ENCODE measurements around the gene SLC17A4.
"Not testable (repeated sequence)": the region's sequence is repeated elsewhere in the genome, so short reads cannot be mapped to it uniquely, and the experiment has no call there.

Gene SLC17A4, protein sequence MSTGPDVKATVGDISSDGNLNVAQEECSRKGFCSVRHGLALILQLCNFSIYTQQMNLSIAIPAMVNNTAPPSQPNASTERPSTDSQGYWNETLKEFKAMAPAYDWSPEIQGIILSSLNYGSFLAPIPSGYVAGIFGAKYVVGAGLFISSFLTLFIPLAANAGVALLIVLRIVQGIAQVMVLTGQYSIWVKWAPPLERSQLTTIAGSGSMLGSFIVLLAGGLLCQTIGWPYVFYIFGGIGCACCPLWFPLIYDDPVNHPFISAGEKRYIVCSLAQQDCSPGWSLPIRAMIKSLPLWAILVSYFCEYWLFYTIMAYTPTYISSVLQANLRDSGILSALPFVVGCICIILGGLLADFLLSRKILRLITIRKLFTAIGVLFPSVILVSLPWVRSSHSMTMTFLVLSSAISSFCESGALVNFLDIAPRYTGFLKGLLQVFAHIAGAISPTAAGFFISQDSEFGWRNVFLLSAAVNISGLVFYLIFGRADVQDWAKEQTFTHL

DNA sequence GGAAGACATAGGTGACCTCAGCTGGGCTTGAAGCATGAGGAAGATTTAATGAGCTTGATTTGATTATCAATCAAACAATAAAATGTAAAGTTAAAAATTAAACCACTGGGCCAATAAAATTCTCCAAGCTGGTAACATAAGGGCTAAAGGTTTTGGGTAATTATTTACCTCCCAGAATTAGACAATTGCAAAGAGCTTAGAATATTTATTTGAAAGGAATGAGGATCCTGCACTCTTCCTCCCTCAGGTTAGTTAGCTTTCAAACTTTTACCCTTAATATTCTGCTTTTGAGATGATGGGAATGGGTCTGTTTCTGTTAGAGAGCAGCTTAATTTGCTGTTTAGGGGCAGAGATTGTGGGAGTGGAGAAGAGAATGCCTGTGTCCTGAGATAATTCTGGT is at the start of gene SLC17A4:
SLC17A4 (plus strand) TSS at position 208 of the 400 bp plus-strand sequence. CDS start 7,221 bp downstream, outside the sequence.
- no peak for DNase-seq

DNA sequence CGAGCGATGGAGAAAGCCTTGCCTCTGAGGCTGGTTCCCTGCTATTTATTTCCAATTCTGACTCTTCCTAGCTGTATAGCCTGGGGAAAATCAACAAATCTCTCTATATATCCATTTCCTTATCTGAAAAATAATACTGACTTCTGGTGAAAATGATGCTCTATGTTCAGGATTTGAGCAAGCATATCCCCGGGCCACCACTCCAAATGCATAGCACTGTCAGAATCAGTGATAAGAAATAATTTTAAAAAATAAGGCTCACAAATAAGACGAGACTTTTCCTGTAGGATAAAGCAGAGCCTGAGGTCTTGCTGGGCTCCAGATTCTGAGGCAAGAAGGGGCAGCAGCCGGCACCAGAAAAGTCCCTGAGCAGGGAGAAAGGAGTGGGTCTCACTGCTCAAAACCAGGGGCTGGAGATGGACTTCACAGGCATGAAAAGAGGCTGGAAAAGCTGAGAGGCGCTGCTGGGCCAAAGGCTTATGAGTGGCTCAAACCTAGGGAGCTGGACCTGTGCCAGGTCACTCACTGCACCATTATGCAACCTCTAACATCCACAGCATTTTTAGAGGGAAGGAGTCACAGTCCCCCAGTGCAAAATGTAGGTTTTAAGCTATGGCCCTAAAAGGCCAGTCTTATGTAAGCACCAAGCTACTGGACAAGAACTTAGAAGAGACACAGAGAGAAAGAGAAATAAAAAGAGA is 48.1 kb upstream of the SLC17A4 start:
- peak; percentile 46 for DNase-seq

DNA sequence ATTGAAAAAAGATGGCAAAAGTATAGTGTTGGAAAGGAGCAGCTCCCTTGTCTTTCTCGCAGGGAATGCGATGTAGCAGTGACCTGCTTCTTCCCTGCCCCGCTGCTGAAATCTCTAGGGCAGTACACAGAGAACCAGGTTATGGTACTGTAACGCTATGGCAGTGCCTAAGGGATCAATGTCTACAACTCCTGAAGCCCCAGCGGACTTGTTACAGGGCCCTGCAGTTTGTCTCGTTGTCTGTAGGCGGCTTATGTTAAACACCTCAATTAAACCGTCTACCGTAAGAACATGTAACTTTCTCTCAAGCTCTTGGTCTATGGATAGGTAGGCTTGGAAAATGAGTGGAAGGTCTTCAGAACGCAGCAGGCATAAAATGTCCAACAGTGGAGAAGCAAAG is 44.8 kb upstream of the SLC17A4 start:
- DNase-seq: no peak

DNA sequence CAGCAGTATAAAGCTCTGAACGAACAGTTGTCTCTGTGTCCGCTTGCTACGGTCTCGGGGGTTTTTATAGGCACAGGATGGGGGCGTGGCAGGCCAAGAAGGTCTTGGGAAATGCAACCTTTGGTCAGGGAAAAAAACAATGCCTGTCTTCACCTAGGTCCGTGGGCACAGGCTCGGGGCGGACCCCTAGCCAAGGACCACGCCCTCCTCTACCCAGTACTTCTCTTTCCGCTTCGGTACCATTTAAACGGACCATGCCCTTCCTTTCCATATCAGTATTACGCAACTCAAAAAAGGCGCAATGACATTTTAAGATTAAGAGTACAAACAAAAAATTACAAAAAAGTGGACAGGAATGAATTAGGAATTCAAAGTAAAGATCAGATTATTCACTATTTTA is 44.3 kb upstream of the SLC17A4 start:
- DNase-seq: no peak

DNA sequence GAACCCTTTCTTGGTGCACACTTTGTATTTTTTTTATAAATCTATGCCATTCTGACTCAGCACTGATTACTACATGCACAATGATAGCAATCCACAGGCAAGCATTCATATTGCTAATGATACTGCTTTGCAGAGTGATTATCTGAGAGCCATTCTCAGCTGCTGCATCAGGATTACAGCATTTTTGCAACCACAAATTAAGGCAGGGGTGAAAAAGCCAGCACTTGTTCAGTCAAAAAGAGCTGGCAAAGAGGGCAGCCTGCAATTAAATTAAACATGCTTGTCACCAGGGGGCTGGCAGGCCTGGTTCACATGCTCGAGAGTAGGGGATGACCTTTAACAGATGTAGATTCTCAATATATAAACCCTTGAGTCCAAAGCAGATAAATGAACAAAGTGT is 40.7 kb upstream of the SLC17A4 start:
- DNase-seq: peak; percentile 47

DNA sequence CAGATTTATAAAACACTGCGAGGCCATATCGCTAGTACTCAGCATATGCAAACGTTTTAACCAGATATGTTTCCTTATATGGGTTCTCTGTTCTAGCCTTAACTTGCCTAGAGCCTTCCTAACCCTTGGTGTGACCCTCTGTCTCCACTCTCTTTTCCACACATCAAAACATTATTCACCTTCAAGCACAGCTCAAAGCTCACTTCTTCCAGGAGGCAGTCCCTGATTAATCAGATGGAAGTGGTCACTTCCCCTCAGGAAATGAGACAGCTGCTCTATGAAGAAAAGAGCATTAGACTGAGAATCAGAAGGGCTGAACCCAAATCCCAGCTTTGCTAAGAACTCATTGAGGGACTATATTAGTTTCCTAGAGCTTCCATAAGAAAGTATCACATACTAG is 39.8 kb upstream of the SLC17A4 start:
- no peak for DNase-seq

DNA sequence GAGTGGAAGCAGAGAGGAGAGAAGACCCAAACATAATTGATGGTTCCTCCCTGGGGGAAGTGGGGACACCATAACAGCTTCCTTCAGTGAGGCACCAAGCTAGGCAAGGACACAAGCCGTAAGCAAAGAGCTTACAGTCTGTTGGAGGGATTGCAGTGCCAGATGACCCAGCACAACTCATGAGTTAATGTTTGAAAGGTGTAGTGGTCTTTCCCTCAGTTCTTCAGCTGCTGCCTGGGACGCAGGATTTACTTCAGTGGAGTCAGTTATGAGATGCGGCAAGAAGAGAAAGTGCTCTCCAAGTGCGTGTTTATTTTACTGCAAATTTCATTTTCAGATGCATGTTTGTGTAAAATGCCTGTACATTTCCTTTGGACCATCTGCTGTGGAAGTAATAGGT is 38.7 kb upstream of the SLC17A4 start:
- no peak for DNase-seq

DNA sequence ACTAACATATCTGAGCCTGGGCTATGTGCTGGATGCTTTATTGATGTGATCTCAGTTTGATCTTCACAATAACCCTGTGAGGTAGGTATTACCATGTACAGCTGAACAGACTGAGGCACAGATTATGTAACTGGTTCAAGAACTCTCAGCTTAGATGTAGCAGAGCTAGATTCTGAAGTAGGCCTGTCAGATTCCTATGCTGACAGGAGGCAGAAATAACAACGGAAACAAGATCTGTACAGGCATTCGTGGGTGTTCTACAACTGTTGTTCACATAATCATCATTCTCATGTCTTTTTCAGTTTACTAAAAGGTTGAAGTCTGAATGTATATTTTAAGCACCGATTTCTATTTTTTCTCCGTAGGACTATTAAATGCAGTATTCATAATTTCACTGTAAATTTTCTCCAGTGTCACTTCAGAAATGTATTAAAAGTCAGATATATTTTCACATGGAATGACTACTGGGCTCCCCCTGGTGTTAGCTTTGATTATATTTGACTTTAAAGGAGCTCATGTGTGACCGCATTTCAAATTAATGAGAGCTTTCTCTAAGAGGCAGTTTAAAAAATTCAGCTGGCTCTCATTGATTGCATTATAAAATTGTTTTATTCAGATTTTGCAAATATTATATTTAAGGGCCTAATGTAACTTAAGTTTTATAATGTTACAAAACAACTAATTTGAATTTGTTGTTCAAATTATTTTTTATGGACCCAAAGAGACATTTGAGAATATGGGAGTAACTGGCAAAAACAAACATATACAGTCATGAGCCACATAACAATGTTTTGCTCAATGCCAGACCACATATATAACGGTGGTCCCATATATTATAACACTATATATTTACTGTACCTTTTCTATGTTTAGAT is 36.4 kb upstream of the SLC17A4 start:
- DNase-seq: peak; percentile 32

DNA sequence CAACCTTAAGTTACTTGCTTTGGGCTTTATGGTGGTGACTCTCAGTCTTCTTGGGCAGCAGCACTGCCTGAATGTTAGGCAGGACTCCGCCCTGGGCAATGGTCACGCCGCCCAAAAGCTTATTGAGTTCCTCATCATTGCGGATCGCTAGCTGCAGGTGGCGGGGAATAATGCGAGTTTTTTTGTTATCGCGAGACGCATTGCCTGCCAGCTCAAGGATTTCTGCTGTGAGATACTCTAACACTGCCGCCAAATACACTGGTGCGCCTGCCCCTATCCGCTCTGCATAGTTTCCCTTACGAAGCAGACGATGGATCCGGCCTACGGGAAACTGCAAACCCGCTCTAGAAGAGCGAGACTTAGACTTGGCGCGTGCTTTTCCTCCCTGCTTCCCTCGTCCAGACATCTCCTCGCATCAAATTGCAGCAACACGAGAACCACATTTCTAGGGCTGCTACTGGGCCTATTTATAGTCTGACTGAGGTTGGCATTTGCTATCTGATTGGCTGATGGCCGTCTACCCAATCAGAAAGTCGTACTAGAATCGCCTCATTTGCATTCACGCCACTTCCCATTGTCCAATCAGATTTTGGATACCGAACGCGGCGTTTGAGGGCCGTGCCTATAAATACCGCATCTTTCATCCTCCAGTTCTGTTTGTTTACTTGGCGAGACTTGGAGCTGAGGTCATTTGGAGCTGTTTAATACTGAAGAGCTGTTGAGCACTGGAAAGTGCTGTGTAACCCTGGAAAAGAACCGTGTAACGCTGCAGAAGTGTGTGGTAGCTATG is 28.2 kb upstream of the SLC17A4 start:
- DNase-seq: no peak

DNA sequence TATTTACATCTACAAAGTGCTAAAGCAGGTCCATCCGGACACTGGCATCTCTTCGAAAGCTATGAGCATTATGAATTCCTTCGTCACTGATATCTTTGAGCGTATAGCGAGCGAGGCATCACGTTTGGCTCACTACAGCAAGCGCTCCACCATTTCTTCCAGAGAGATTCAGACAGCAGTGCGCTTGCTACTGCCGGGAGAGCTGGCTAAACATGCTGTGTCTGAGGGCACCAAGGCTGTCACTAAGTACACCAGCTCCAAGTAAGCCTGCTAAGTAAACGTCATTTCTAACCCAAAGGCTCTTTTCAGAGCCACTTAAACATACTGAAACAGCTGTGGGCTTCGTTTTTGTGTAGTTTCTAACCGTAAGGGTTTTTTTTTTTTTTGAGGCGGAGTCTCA is 27.5 kb upstream of the SLC17A4 start:
- DNase-seq: no peak

DNA sequence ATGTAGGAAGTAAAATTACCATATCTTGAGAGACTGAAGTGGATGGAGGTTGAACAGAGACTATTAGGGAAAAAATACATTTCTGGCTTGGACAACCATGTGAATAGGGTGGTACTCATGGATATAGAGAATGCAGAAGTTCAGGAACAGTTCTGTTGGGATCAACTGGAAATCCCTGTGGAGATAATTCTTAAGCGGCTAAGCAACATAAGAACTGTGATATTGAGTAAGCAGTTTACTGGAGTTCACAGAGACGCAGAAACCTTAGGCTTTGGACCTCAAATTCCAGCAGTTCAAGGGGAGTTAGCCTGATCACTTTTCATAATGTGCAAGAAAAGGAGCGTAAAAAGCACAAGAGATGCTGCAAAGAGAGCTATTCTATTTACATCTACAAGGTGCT is 23.6 kb upstream of the SLC17A4 start:
- DNase-seq: no peak

DNA sequence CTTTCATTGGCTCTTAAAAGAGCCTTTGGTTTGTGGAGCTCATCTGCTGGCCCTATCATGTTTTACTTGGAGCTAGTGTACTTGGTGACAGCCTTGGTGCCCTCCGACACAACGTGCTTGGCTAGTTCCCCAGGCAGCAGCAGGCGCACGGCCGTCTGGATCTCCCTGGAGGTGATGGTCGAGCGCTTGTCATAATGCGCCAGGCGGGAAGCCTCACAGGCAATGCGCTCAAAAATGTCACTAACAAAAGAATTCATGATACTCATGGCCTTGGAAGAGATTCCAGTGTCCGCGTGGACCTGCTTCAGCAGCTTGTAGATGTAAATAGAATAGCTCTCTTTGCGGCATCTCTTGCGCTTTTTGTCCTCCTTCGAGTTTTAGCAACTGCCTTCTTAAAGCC is 22.8 kb upstream of the SLC17A4 start:
- no peak for DNase-seq

DNA sequence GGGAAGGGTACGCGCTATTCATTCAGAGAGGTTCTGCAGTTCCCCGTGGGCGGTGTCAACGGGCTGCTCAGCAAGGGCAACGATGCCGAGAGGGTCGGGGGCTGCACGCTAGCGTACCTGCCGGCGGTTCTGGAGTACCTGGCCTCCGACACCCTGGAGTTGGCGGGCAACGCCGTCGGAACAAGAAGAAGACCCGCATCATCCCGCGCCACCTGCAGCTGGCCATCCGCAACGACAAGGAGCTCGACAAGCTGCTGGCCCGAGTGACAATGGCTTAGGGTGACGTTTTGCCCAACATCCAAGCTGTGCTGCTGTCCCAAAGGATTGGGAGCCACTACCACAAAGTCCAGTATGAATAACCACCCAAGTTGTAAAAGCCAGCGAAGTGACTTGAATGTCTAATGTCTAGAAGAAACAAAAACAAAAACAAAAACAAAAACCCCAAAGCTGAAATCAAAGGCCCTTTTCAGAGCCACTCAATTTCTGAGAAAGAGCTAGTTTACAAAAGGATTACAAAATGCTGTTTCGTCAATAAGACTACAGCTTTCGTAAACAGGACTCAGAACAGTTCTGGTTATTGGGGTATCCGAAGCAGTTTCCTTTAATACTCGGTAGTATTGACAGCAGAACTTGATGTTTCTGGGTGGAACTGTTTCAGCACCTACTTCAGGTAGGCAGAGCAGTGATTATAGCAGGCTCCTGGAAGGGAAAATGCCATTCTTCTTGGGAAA is 21.9 kb upstream of the SLC17A4 start:
- DNase-seq: no peak

DNA sequence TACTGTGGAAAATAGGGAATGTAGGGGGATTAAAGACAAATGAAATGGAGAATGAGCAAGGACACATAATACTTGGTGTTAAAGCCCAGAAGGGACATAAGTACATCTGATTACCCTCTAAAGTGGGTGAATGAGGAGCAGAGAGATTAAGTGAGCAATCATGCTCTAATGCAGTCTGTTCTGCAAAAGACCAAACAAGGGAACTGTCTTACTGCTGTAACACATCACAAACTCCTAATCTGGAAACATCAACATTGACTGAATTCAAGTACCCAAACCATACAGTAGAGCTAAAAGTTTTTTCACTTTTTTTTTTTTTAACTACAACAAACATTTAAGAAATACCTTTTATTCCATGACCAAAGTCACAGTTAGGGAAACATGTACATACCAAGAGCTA is 19.3 kb upstream of the SLC17A4 start:
- DNase-seq: no peak

DNA sequence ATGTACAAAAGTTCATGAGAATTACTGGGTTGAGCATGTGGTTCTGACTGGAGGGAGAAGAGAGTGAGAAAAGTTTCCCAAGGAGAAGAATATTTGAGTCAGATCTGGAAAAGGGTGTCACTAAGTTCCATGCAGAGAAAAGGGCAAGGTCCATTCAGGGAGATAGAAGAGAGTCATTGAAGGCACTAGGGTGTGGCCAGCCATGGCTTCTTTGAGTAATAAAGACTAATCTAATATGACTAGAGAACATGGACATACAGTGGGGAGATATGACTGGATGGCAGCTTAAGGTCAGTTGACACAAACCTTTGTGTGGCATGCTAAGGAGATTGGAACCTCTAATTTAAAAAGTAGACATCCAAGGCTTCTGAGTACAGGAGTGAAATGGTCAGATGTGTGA is 10.7 kb upstream of the SLC17A4 start:
- no peak for DNase-seq

DNA sequence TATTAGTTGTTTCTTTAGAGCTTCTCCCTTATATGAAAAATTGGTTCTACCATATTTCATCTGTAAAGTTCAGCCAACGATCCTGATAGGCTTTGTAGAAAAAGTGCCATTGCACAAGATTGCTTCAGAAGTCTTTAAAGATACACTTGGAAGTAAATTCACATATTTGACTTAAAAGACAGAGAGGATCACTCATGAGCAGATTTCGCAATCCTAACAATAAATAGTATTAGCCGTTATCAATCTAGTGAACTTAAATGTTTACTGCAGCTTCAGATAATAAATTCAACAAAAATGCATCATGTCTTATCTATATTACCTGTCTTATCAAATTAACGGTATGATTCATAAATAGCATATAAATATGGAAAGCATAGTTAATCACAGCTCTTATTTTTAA is 8.7 kb upstream of the SLC17A4 start:
- DNase-seq: no peak

DNA sequence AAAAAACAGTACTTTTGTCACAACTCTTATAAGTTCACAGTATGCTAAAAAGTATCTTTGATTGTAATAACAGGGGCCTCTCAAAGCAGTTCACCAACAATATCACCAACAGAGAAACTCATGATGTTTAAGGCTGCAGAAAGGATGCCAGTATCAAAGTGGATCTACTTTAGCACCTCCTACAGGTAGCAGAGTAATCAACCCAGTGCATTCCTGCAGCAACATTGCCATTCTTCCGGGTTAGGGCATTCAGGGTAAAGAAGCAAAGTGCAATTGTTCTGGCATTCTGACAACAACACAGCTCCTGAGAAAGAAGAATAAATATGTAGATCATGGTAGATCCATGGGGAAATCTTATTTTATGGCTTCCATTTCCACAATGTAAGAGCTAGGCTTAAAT is 7.6 kb upstream of the SLC17A4 start:
- no peak for DNase-seq

DNA sequence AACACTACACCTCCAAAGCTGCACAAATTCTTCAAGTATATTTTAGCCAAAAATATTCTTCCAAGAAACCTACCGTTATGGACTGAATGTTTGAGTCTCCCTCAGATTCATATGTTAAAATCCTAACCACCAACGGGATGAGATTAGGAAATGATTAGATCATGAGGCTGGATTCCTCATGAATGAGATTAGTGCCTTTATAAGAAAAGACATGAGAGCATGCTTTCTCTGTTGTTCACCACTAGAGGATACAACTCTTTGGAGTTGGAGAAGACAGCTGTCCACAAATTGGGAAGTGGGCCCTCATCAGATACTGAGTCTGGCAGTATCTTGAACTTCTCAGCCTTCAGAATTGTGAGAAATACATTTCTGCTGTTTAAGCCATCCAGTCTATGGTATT is 7.1 kb upstream of the SLC17A4 start:
- no peak for DNase-seq

DNA sequence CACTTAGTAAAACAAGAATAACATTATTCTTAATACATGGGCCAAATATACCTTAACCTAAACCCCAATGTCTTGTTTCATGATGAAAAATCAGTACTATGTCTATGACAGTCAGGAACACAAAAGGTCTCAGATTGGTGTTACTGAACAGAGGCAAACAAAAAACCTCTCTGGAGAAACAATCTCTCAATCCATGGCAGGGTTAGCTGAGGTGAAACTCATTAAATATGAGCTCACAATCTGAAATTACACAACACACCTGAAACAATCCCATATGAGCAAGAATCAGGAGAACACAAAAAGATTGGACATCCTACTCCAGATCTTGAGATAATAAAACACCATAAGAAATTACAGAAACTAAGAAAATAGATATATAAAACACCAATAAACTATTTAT is 6.5 kb upstream of the SLC17A4 start:
- DNase-seq: no peak

DNA sequence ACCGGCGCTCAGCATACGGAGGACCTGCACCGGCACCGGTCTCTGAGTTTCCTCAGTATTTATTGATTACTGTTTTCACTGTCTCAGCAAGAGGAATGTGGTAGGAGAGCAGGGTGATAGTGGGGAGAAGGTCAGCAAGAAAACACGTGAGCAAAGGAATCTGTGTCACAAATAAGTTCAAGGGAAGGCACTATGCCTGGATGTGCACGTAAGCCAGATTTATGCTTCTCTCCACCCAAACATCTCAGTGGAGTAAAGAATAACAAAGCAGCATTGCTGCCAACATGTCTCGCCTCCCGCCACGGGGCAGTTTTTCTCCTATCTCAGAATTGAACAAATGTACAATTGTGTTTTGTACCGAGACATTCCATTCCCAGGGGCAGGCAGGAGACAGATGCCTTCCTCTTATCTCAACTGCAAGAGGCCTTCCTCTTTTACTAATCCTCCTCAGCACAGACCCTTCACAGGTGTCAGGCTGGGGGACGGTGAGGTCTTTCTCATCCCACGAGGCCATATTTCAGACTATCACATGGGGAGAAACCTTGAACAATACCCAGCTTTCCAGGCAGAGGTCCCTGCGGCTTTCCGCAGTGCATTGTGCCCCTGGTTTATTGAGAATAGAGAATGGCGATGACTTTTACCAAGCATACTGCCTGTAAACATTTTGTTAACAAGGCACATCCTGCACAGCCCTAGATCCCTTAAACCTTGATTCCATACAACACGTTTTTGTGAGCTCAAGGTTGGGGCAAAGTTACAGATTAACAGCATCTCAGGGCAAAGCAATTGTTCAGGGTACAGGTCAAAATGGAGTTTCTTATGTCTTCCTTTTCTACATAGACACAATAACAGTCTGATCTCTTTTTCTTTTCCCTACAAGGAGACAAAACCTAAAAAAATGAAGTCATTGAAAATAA is 5.7 kb upstream of the SLC17A4 start:
- DNase-seq: not testable (repeated sequence)

DNA sequence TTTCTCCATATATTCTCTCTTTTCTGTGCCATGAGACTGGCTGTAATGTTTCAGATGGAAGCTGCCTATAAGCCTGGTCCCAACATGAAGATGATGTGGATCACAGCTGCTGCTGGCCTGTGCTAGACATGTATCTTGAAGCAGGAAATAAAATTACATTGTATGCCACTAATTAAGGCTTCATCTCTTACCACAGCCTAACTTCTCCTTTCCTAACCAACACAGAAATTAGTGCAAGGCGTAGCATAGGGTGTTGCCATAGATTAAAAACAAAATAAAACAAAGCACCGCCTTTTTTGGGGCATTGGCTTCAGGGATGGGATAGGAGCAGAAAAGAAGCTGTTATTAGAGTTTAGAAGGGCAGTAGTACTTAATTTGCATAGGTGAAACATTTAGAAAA is 4.7 kb upstream of the SLC17A4 start:
- no peak for DNase-seq

Measured in NCI-H1105 (cell line).